Hepatocyte (in vitro differentiated cells): Measurements from ENCODE around the gene DAAM2. TPM values are rescaled to one million over a fixed set of nuclear protein-coding genes. Genes with fewer than 3 reads are reported as not detected.

Experiments
- DNase-seq: peaks from one replicate; pipeline ENCODE4 v3.0.0-alpha.2; 2016; ENCODE audit warnings: low spot score
- H2AFZ ChIP-seq: fragments of 200-600 bp; sonication (generic); 2 replicates; pipeline ENCODE4 v1.6.0; 2016; ENCODE audit warnings: antibody characterized with exemption, mild to moderate bottlenecking
- H3K27ac ChIP-seq: fragments of 200-600 bp; sonication (generic); 2 replicates; pipeline ENCODE4 v1.5.1; 2016; ENCODE audit warnings: mild to moderate bottlenecking
- H3K27me3 ChIP-seq: fragments of 200-600 bp; sonication (generic); 2 replicates; pipeline ENCODE4 v1.6.1; 2016
- H3K36me3 ChIP-seq: fragments of 200-600 bp; sonication (generic); replicated peaks from 2 replicates; pipeline ENCODE4 v1.5.1; 2016; ENCODE audit warnings: low read depth; ENCODE audit not compliant: insufficient read depth
- H3K4me1 ChIP-seq: fragments of 200-600 bp; sonication (generic); 2 replicates; pipeline ENCODE4 v1.5.1; 2016; ENCODE audit warnings: mild to moderate bottlenecking, moderate library complexity; ENCODE audit not compliant: insufficient read depth
- H3K4me2 ChIP-seq: fragments of 200-600 bp; sonication (generic); 2 replicates; pipeline ENCODE4 v1.6.0; 2016
- H3K4me3 ChIP-seq: fragments of 200-600 bp; sonication (generic); 2 replicates; pipeline ENCODE4 v1.5.1; 2016; ENCODE audit warnings: mild to moderate bottlenecking
- H3K79me2 ChIP-seq: fragments of 200-600 bp; sonication (generic); 2 replicates; pipeline ENCODE4 v1.6.0; 2017; ENCODE audit warnings: mild to moderate bottlenecking
- H3K9me2 ChIP-seq: fragments of 200-600 bp; sonication (generic); replicated peaks from 2 replicates; pipeline ENCODE4 v1.6.0; 2017; ENCODE audit warnings: mild to moderate bottlenecking; ENCODE audit not compliant: insufficient read depth
- H3K9me3 ChIP-seq: fragments of 200-600 bp; sonication (generic); 2 replicates; pipeline ENCODE4 v1.5.1; 2016; ENCODE audit warnings: low read depth, mild to moderate bottlenecking
- H4K20me1 ChIP-seq: fragments of 200-600 bp; sonication (generic); 2 replicates; pipeline ENCODE4 v1.6.0; 2016; ENCODE audit warnings: mild to moderate bottlenecking; ENCODE audit not compliant: insufficient read depth, poor library complexity, severe bottlenecking
- EZH2 ChIP-seq: fragments of 200-600 bp; sonication (generic); IDR thresholded peaks from 2 replicates; pipeline ENCODE4 v1.6.1; 2016; ENCODE audit warnings: antibody characterized with exemption, mild to moderate bottlenecking, borderline replicate concordance
- EZH2phosphoT487 ChIP-seq: fragments of 200-600 bp; sonication (generic); IDR thresholded peaks from one replicate; pipeline ENCODE4 v1.6.1; 2018; ENCODE audit warnings: antibody characterized with exemption, mild to moderate bottlenecking, low read depth, moderate library complexity; ENCODE audit not compliant: unreplicated experiment, severe bottlenecking
- WGBS: methylation state at CpG from one replicate; pipeline ENCODE4 v1.1.6; 2016; ENCODE audit warnings: low lambda C conversion rate; ENCODE audit errors: missing lambda C conversion rate; 5-methylcytosine and 5-hydroxymethylcytosine counted together
- polyA plus RNA-seq: library from polyadenylated mRNA; unstranded; fragments of >200 nt; fragmentation: Nextera tagmentation; extraction: Ambion mirVana; gene quantifications from 2 replicates; pipeline ENCODE4 v1.2.1, GENCODE V29; 2016
- total RNA-seq: library from RNA; depleted of rRNA; stranded (reverse); fragments of >200 nt; gene quantifications from 2 replicates; pipeline ENCODE4 v1.2.3, GENCODE V29; 2014
- TF ChIP-seq, protein P1 (sequence below): fragments of 200-600 bp; sonication (generic); IDR thresholded peaks from 2 replicates; pipeline ENCODE4 v1.5.1; 2016; ENCODE audit warnings: antibody characterized with exemption, mild to moderate bottlenecking; ENCODE audit not compliant: poor library complexity

DAAM2 gene
- total and polyA plus RNA-seq, 2 experiments from 2014 or later = 11.7 to 15.1 TPM

DNA sequence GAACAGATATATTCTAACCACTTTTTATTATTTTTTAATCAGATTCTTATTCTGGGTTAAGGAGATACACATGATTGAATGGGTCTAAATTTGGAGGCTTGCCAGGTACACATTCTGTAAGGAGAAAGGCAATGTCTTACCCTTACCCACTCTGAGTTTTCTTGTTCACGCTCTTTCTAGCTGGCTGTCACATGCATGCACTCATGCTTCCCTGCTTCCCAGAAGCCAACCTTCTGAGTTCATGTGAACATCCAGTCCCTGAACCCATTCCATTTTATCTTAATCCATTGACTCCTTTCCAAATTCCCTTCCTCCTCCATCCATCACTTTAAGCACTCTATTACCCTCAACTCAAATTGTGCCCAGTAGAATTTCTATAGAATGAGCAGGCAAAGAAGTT is 159.5 kb downstream of the DAAM2 start:
- peaks cover 10% of the 10 kb centered on the region for H3K4me1 ChIP-seq
- no peak overlapping the region for H2AFZ ChIP-seq
- 82% methylated on average over 1 of the region's 1 CpG for WGBS
- no peaks in the 10 kb centered on the region for H3K9me3 ChIP-seq
- H3K4me2 ChIP-seq = no peak overlapping the region
- H3K4me3 ChIP-seq = no peak overlapping the region
- no peaks in the 10 kb centered on the region for H3K79me2 ChIP-seq
- TF ChIP-seq EZH2phosphoT487 (no peak), EZH2 (no peak)
- TF ChIP-seq, protein P1, sequence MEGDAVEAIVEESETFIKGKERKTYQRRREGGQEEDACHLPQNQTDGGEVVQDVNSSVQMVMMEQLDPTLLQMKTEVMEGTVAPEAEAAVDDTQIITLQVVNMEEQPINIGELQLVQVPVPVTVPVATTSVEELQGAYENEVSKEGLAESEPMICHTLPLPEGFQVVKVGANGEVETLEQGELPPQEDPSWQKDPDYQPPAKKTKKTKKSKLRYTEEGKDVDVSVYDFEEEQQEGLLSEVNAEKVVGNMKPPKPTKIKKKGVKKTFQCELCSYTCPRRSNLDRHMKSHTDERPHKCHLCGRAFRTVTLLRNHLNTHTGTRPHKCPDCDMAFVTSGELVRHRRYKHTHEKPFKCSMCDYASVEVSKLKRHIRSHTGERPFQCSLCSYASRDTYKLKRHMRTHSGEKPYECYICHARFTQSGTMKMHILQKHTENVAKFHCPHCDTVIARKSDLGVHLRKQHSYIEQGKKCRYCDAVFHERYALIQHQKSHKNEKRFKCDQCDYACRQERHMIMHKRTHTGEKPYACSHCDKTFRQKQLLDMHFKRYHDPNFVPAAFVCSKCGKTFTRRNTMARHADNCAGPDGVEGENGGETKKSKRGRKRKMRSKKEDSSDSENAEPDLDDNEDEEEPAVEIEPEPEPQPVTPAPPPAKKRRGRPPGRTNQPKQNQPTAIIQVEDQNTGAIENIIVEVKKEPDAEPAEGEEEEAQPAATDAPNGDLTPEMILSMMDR = no peak
- H3K27ac ChIP-seq = no peak overlapping the region
- H3K27me3 ChIP-seq = no peaks in the 10 kb centered on the region
- H4K20me1 ChIP-seq = no peaks in the 10 kb centered on the region
- DNase-seq = no peak
- no peaks in the 10 kb centered on the region for H3K36me3 ChIP-seq
- no peaks in the 10 kb centered on the region for H3K9me2 ChIP-seq

DNA sequence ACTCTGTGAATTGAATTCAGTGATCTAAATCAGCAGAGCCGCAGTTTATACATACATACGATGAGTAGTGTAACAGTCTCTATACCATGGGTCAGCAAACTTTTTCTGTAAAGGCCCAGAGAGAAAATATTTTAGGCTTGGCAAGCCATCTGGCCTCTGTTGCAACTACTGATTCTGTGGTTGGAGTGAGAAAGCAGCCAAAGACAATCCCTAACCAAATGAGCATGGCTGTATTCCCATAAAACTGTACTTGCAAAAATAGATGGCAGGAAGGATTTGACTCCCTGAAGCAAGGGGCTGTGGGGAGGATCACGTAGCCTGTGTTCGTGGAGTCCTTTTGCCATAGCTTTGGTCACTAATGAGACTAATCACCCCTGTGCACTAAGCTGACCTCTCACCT is 160.0 kb downstream of the DAAM2 start:
- 91% methylated on average over 4 of the region's 4 CpGs for WGBS
- no peaks in the 10 kb centered on the region for H3K27me3 ChIP-seq
- H3K9me3 ChIP-seq = no peaks in the 10 kb centered on the region
- no peak overlapping the region for H3K4me3 ChIP-seq
- H3K9me2 ChIP-seq = no peaks in the 10 kb centered on the region
- H4K20me1 ChIP-seq = no peaks in the 10 kb centered on the region
- no peaks in the 10 kb centered on the region for H3K79me2 ChIP-seq
- H3K4me2 ChIP-seq = no peak overlapping the region
- no peaks in the 10 kb centered on the region for H3K36me3 ChIP-seq
- no peak for DNase-seq
- peaks cover 8% of the 10 kb centered on the region for H3K4me1 ChIP-seq
- no peak overlapping the region for H2AFZ ChIP-seq
- H3K27ac ChIP-seq = no peak overlapping the region
- TF ChIP-seq EZH2 (no peak), EZH2phosphoT487 (no peak)
- TF ChIP-seq, protein P1 = no peak

DNA sequence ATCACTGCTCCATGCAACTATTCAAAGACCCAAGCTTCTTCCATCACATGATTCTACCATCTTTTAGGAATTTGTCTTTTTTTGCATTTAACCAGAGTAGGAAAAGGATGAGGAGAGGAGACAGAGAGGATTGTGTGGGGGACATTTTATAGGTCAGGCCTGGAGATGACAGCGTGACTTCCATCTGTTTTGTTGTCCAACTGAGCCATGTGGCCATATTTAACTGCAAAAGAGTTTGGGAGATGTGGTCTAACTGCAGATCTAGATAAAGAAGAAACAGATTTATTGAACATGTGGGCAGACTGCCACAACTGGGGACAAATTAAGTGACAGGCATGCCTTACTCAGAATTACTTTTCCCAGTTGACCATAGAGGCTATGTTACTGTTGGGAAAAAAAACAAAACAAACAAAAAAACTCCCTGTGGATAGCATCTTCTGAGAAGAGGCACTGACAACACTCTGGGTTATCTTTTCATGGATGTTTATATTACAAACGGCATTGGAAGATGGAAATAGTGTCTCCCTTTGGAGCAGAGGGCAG is 161.0 kb downstream of the DAAM2 start:
- Histone ChIP-seq H3K9me3 (no peaks in the 10 kb centered on the region), H3K4me1 (no peaks in the 10 kb centered on the region), H3K4me3 (no peak overlapping the region), H2AFZ (no peak overlapping the region), H4K20me1 (no peaks in the 10 kb centered on the region), H3K79me2 (no peaks in the 10 kb centered on the region), H3K27me3 (no peaks in the 10 kb centered on the region), H3K36me3 (no peaks in the 10 kb centered on the region), H3K9me2 (no peaks in the 10 kb centered on the region), H3K27ac (no peak overlapping the region), H3K4me2 (no peak overlapping the region)
- TF ChIP-seq EZH2phosphoT487 (no peak), EZH2 (no peak)
- TF ChIP-seq, protein P1 = no peak
- WGBS = 50% methylated on average over 2 of the region's 2 CpGs
- DNase-seq = no peak

Other genes starting within 250 kb of the DAAM2 start
- gene KIF6, start 67.0 kb upstream of the DAAM2 start, total RNA-seq = 0.28 and 0.87 TPM in 2 replicates
- 2.2 and 2.3 TPM in 2 replicates for gene KIF6, start 67.0 kb upstream of the DAAM2 start, polyA plus RNA-seq
- gene MOCS1, start 142.1 kb downstream of the DAAM2 start, total RNA-seq = 10.6 and 10.7 TPM in 2 replicates
- gene MOCS1, start 142.1 kb downstream of the DAAM2 start, polyA plus RNA-seq = 13.4 and 14.5 TPM in 2 replicates